Activated CD4-positive, alpha-beta T cell treated with anti-CD3 and anti-CD28 coated beads, Interleukin-2, amount 10 ng/mL, durations not matched to agents 24 days and 14 days (primary cell): ENCODE measurements around the gene E2F4. TPM values are rescaled to one million over a fixed set of nuclear protein-coding genes. Genes with fewer than 3 reads are reported as not detected.

Experiments used
- DNase-seq: peaks from one replicate; pipeline ENCODE4 v3.0.0; 2022
- H3K27ac Mint-ChIP-seq: one replicate; pipeline ENCODE4 v1.8.0; 2022; ENCODE audit warnings: mild to moderate bottlenecking, mixed read lengths
- H3K27me3 Mint-ChIP-seq: one replicate; pipeline ENCODE4 v1.8.0; 2022; ENCODE audit warnings: mixed read lengths
- H3K36me3 Mint-ChIP-seq: one replicate; pipeline ENCODE4 v1.8.0; 2022; ENCODE audit warnings: low read depth, mild to moderate bottlenecking, mixed read lengths
- H3K4me1 Mint-ChIP-seq: one replicate; pipeline ENCODE4 v1.8.0; 2021; ENCODE audit warnings: mixed read lengths
- H3K4me3 Mint-ChIP-seq: one replicate; pipeline ENCODE4 v1.8.0; 2022; ENCODE audit warnings: mild to moderate bottlenecking, moderate library complexity, mixed read lengths
- H3K9me3 Mint-ChIP-seq: one replicate; pipeline ENCODE4 v1.8.0; 2021; ENCODE audit warnings: mixed read lengths
- intact Hi-C: fragments of 100-400 bp; cut with micrococcal nuclease; formaldehyde crosslinking; loops from one replicate; pipeline ENCODE4 v1.15.1; 2023
- total RNA-seq: library from RNA; stranded (reverse); gene quantifications from 2 replicates; pipeline ENCODE4 v1.2.3, GENCODE V29; 2022

Gene E2F4
- total RNA-seq, 1 donor from 2014 or later: 166 TPM

- intact Hi-C loops: loop anchor here (2.0 kb wide), 1 partner anchor 433 kb away; the partner anchor contains the start of genes ACD and PARD6A
- DNase-seq: no peak
- H3K36me3 Mint-ChIP-seq: peaks cover 51% of the 10 kb centered on the region
These were observed 36.3 kb downstream of the E2F4 start for GRCh38 chr16:67228034-67228785.

DNA sequence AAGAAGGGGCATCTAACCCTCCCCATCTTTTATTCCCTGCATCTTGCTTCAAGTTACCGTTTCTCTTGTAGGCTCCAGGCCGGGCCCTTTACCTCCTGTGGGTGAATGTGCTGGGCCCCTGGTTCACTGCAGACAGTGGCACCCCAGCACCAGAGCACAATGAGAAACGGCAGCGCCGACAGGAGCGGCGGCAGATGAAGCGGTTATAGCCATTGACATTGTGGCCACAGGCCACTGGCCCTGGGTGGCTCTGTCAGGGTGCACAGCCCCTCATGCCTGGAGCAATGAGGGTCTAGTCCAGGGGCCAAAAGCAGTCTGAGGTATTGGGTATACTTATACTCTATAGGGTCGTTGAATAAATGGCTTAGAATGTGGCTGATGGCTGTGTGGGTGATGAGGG is 37.0 kb downstream of the E2F4 start:
- no peak for DNase-seq
- H3K9me3 Mint-ChIP-seq: no peaks in the 10 kb centered on the region
- H3K27me3 Mint-ChIP-seq: no peaks in the 10 kb centered on the region
- H3K4me3 Mint-ChIP-seq: peak overlapping the region; percentile 98
- H3K36me3 Mint-ChIP-seq: peaks cover 56% of the 10 kb centered on the region
- no peak overlapping the region for H3K27ac Mint-ChIP-seq
- peaks cover 35% of the 10 kb centered on the region for H3K4me1 Mint-ChIP-seq
- intact Hi-C loops: loop anchor here (2.0 kb wide), 1 partner anchor 432 kb away; the partner anchor contains the start of genes ACD and PARD6A

More at GRCh38 chr16:67228034-67228785, 36.3 kb downstream of the E2F4 start:
- Mint-ChIP-seq H3K4me3 (peak overlapping the region; percentile 98), H3K27me3 (no peaks in the 10 kb centered on the region), H3K27ac (peak overlapping the region; percentile 98), H3K4me1 (peaks cover 41% of the 10 kb centered on the region), H3K9me3 (no peaks in the 10 kb centered on the region)

DNA sequence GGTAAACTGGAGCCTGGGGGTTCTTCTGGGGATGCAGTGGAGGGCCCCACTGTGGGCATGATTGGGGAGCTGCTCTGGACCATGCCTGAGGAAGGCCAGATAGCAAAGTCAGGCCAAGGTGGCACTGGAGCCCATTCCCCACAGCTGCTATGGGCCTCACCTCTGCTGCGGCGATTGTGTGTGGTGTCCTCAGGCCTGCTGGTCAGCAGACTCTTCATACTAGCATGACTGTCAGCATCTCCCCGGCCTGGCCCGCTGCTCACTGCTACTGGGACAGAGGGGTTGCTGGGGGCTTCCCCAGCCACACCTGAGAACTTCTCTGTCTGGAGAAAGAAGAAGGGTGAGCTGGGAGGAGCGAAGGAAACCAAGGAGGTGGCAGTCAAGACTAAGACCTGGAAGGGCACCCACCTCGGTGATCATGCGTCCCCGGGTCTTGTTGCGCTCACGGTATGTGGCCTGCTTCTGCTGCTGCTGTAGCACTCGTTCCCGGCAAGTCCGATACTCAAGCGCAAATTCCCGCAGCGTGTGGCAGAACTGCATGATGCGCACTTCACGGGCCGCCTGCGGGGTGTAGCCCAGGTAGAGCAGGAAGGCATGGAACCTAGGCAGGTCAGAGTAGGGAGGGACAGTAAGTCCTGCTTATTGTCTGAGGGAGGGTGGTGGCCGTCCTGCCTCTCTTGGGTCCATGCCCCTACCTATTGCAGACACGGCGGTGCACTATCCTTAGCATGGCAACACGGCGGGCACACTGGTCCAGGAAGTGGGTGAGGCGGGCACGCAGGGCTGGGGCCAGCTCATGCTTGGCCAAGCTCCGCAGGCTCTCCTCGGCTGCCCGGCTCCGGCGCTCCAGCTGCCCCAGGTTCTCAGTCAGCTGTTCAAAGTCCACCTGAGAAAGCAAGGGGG is 38.2 kb downstream of the E2F4 start:
- no peak overlapping the region for H3K4me3 Mint-ChIP-seq
- H3K36me3 Mint-ChIP-seq: peaks cover 68% of the 10 kb centered on the region
- no peaks in the 10 kb centered on the region for H3K9me3 Mint-ChIP-seq
- intact Hi-C loops: loop anchor here (2.0 kb wide), 1 partner anchor 431 kb away; the partner anchor contains the start of genes ACD and PARD6A
- H3K27me3 Mint-ChIP-seq: no peaks in the 10 kb centered on the region
- no peak for DNase-seq
- no peak overlapping the region for H3K27ac Mint-ChIP-seq
- peaks cover 23% of the 10 kb centered on the region for H3K4me1 Mint-ChIP-seq

DNA sequence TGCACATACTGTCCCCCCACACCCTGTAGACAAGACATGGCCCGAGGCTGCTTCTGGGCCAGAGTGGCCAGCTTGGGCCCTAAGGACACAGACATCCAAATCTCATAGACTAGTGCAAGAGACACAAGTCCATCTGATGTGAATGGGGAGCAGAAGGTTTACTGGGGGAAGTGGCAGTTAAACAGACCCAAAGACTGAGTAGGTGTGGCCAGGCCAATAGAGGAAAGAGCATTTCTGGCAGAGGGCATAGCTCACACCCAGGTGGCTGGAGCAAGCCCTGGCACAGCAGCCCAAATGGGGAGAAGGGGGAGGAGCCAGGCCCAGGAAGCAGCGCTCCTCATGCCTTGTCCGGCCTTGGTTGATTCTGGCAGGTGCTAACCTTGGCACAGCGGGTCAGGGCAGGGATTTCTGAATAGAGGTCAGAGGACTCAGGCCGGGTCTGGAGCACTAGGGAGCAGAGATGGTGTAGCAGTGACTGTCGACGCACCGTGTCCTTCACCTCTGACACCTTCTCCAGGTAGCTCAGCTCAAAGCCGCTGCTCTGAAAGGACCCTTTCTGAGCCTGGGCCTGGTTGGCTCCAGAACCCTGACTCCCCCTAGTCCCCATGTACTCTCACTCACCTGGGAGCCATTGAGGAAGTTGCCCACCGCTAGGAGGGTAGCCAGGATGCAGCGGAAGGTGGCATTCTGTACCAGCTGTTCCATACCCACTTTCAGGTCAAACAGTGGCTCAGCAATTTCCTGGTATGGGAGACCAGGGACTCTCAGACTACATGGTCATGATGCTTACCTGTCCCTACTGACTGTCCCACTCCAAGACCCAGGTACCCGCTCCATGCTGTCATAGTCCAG is 39.1 kb downstream of the E2F4 start:
- H3K27ac Mint-ChIP-seq: no peak overlapping the region
- no peak for DNase-seq
- H3K27me3 Mint-ChIP-seq: no peaks in the 10 kb centered on the region
- no peaks in the 10 kb centered on the region for H3K9me3 Mint-ChIP-seq
- no peak overlapping the region for H3K4me3 Mint-ChIP-seq
- peaks cover 69% of the 10 kb centered on the region for H3K36me3 Mint-ChIP-seq
- intact Hi-C loops: no loop called here
- peaks cover 15% of the 10 kb centered on the region for H3K4me1 Mint-ChIP-seq

DNA sequence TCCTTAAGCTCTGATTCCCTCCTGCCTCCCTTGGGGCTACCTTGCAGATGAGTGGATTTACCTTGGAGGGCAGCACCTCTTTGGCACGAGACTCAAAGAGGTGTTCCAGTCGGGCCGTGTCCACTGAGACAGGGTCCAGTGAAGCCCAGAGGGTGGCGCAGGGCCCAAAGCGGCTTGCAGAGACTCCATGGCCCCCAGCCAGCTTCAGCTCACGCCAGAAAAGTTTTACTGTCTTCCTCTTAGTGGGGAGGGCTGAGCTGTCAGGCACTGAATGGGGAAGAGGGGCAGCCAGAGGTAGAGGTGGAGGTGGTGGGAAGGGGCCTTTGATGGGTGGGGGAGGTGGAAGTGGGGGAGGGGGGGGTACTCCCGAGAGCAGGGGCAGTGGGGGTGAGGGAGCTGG is 41.6 kb downstream of the E2F4 start:
- peaks cover 5% of the 10 kb centered on the region for H3K4me1 Mint-ChIP-seq
- H3K27ac Mint-ChIP-seq: peak overlapping the region; percentile 20
- H3K27me3 Mint-ChIP-seq: no peaks in the 10 kb centered on the region
- intact Hi-C loops: no loop called here
- DNase-seq: no peak
- no peak overlapping the region for H3K4me3 Mint-ChIP-seq
- H3K9me3 Mint-ChIP-seq: no peaks in the 10 kb centered on the region
- H3K36me3 Mint-ChIP-seq: peaks cover 76% of the 10 kb centered on the region

DNA sequence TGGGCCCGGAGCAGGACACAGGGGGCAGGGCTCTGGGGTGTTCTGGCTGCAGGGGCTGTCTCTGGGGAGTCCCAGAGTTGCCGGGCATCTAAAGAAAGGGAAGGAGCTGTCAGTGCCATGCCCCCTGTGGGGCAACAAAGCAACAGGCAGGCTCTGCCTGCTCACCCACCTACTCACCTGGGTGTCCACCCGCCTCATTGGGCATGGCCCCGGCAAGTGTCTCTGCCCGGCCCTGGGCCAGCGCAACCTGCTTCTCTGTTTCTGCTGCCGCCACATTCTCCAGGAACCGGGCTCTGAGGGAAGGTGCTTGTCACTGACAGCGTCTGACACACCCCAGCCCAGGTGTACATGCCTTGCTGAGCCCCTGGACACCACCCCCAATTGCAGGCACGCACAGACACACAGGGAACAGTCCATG is 42.2 kb downstream of the E2F4 start:
- intact Hi-C loops: no loop called here
- Mint-ChIP-seq H3K36me3 (peaks cover 74% of the 10 kb centered on the region), H3K27ac (no peak overlapping the region), H3K9me3 (no peaks in the 10 kb centered on the region), H3K4me3 (no peak overlapping the region), H3K27me3 (no peaks in the 10 kb centered on the region), H3K4me1 (peaks cover 5% of the 10 kb centered on the region)
- no peak for DNase-seq

- Mint-ChIP-seq H3K27ac (peak overlapping the region; percentile 90), H3K27me3 (no peaks in the 10 kb centered on the region), H3K9me3 (no peaks in the 10 kb centered on the region), H3K4me3 (peak overlapping the region; percentile 58), H3K4me1 (peaks cover 8% of the 10 kb centered on the region), H3K36me3 (peaks cover 60% of the 10 kb centered on the region)
- intact Hi-C loops: loop anchor here (1.0 kb wide), 2 partner anchors 8 to 9 kb away; partner anchors contain the start of gene TMEM208
- no peak for DNase-seq
These were observed 44.0 kb downstream of the E2F4 start for GRCh38 chr16:67235816-67236562.

DNA sequence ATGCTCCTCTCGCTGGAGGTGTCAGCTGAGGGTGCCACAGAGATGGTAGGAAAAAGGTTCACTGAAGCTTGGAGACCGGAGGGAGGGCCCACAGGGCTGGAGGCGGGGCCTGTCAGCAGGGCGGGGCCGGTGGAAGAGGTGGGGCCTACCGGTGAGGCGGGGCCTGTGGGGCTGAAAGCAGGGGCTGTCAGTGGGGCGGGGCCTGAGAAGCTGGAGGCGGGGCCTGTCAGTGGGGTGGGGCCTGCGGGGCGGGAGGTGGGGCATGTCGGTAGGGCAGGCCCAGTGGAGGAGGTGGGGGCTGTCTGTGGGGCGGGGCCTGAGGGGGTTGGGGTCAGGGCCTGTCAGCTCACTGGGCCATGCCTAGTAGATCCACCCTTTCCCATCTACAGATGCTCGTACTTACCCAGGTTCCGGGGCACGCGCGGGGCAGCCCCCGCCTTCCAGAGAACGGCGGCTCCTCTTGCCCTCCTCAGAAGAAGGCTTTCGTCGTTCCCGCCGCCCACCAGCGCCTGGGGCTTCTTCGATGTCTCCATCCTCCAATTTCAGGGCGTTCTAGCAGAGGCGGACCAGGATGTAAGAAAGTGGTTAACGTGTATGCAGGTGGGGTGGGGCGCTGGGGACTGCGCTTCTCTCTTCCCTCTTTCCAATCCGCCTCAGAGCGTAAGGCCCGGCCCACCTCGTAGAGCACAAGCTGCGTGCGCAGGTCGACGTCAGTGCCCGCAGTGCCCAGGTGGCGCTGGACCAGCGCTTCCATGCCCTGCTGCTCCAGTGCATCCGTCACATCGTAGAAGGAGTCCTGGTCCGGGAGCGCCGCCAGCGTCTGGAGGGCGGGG is 44.8 kb downstream of the E2F4 start:
- intact Hi-C loops: loop anchor here (1.0 kb wide), 2 partner anchors 8 to 9 kb away; partner anchors contain the start of gene TMEM208
- Mint-ChIP-seq H3K9me3 (no peaks in the 10 kb centered on the region), H3K4me3 (peak overlapping the region; percentile 58), H3K27ac (peak overlapping the region; percentile 90), H3K27me3 (no peaks in the 10 kb centered on the region), H3K36me3 (peaks cover 58% of the 10 kb centered on the region), H3K4me1 (peaks cover 13% of the 10 kb centered on the region)
- peak; percentile 95 for DNase-seq

GRCh38 chr16:67237396-67238277 is 45.7 kb downstream of the E2F4 start:
- Mint-ChIP-seq H3K9me3 (no peaks in the 10 kb centered on the region), H3K27me3 (no peaks in the 10 kb centered on the region), H3K36me3 (peaks cover 59% of the 10 kb centered on the region), H3K27ac (no peak overlapping the region), H3K4me1 (peaks cover 16% of the 10 kb centered on the region), H3K4me3 (no peak overlapping the region)
- DNase-seq: no peak
- intact Hi-C loops: no loop called here

- DNase-seq: no peak
- no peak overlapping the region for H3K27ac Mint-ChIP-seq
- intact Hi-C loops: no loop called here
- no peak overlapping the region for H3K4me3 Mint-ChIP-seq
- peaks cover 57% of the 10 kb centered on the region for H3K36me3 Mint-ChIP-seq
- H3K9me3 Mint-ChIP-seq: no peaks in the 10 kb centered on the region
- no peaks in the 10 kb centered on the region for H3K27me3 Mint-ChIP-seq
- H3K4me1 Mint-ChIP-seq: peaks cover 17% of the 10 kb centered on the region
These were observed 46.3 kb downstream of the E2F4 start for GRCh38 chr16:67238278-67238575.

- Mint-ChIP-seq H3K27ac (no peak overlapping the region), H3K4me3 (no peak overlapping the region), H3K36me3 (peaks cover 51% of the 10 kb centered on the region), H3K9me3 (no peaks in the 10 kb centered on the region), H3K4me1 (peaks cover 23% of the 10 kb centered on the region), H3K27me3 (no peaks in the 10 kb centered on the region)
- no peak for DNase-seq
- intact Hi-C loops: no loop called here
These were observed 47.0 kb downstream of the E2F4 start for GRCh38 chr16:67238806-67239470.
